Astrocyte of the hippocampus (primary cell): ENCODE measurements around the gene SLAMF9.

ENCODE experiments used
- DNase-seq: peaks from one replicate; pipeline ENCODE4 v3.0.0; 2011; ENCODE audit warnings: low read depth, low spot score

SLAMF9 gene

DNA sequence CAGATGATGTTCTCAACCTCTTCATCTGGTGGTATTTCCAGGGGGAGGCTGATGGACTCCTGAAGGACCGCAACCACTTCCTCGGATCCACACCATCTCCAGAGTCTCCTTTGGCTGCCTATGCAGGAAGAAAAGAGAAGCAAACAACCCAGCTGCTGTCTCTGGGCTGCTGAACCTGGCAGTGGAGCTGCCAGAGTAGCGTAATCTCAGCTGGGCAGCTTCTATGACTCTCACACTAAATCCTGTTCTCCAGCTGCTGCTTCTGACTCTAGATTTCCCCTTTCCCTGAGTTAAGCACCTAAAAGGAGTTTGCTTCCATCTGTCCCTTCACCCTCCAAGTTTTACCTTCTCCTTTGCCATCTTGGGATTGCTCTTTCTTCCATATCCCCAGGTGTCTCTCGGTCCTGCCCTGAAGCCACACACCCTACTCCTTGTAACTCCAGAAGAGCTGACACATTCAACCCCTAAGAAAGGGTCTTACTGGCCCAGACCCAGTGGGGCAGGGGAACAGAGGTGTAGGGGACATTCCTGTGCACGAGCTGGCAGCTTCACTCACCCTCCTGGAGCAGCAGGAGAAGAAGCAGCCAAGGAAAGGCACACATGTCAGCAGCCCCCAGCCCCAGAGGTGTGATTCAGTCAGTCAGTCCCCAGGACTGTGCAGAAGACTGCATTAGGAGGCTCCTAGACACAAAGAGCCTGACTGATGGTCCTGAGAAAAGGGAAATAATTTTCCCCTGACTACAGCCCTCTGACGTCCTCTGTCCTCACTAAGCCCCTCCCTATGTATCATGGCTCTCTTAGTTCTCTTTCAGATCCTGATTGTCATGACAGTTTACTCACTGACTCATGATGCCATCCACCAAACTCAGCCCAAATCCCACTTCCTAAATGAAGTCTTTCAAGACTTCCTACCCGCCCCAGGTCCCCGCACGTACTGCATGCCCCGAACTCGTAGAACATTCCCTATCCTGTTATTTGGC lies at the start of gene SLAMF9:
Gene SLAMF9 (minus strand): TSS at position 702 of the 980 bp plus-strand sequence. CDS start 100 bp downstream, at position 602.
- DNase-seq: peak; percentile 48

DNA sequence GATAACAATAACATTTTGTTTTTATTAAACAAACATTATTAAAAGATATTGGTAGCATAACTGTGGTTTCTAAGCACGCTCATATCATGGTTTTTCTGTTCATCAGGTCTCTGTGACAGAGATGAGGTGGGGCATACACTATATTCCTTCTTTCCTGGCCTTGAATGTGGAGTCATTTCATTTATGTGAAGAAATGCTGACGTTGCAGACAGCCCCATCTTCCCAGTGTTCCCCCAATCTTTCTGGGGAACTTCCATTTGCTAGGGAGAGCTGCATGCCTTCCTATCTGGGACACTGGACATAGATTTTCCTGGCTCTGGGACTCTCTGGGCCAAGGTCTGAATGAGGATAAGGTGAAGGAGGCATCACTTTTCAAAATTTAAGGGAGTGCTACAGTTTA lies 47.4 kb upstream of the SLAMF9 start:
- no peak for DNase-seq

DNA sequence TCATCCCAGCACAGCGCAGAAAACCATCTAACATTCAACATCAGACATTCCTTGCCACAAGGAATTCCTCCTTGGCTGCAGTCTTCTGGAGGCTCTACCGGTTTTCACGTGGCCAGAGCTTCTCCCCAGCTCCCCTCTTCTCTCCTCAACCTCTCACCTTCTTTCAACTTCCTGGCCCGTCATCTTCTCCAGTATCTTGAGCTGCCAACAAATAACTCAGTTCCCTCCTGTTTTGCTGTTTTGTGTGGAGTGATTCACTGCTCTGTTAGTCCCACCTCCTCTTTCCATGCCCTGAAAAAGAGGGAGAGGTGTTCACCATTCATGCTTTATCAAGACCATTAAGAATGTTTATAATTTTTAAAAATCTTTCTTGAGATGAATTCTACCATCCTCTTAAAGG lies 45.2 kb upstream of the SLAMF9 start:
- peak; percentile 19 for DNase-seq

DNA sequence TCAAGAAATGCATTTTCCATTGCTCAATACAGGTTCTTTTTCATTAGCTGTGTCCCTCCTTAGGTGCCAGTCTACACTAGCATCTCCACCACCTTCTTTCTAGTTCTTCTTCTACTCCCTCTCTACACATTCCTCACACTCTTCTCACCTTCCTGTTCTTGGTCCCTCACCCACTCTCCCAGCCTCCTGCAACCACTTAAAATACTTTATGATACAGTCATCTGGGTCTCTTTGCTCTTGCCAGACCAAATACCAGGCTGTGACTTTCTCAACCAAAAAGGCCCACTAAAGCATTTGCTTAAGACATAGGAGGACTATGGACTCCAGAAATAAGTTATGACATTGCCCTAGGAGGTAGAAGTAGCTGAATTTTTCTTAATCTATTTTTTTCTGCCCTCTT lies 42.6 kb upstream of the SLAMF9 start:
- peak; percentile 85 for DNase-seq

DNA sequence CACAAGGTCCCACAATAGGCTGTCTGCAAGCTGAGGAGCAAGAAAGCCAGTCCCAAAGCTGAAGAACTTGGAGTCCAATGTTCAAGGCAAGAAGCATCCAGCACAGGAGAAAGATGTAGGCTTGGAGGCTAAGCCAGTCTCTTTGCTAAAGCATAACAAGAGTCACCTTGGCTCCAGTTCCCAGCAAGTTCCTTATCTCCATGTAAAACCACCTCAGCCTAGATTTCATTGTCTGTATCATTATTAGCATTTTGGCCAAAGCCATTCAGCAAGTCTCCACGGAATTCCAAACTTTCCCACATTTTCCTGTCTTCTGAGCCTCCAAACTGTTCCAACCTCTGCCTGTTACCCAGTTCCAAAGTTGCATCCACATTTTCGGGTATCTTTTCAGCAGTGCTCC lies 40.9 kb upstream of the SLAMF9 start:
- DNase-seq: no peak

DNA sequence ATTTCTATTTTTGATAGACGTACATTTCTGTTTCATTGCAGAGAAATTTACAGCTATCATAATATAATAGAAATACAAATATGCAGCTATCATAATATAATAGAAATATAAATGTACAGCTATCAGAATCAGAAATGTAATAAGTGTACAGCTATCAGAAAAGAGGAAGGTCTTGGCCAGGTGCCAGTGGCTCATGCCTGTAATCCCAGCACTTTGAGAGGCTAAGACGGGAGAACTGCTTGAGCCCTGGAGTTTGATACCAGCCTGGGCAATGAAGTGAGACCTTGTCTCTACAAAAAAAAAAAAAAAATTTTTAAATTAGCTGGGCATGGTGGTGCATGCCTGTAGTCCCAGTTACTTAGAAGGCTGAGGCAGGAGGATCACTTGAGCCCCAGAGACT lies 39.9 kb upstream of the SLAMF9 start:
- DNase-seq: no peak

DNA sequence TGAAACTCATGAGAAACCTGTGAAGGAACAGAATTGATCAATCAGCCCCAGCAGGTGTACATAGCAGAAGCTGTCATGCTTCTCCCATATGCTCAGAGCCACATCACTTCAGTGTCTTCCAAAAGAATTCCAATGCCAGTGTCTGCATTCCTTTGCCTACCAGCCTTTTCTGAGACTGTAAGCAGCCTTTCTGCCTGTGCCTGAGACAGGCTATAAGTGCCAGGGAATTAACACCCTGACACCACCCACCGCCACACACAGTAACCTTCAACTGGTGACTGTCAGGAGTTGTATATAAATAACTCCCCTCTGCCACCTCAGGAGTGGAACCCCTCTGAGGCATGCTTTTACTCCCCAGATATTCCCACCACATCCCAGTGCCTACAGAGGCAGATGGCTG lies 38.1 kb upstream of the SLAMF9 start:
- DNase-seq: no peak

DNA sequence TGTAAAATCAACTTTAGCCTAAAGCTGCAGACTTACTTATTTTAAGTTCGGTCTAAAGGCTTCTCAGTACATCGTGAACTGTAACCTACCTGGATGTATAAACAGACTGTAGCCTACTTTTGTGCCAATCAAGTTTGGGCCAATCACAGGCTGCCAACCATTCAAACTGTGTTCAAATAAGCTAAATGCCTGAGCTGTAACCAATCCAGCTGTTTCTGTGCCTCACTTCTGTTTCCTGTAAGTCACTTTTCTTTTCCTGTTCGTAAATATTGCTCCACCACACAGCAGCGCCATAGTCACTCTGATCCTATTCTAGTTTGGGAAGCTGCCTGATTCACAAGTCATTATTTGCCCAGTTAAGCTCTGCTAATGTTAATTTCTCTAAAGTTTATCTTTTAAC lies 37.5 kb upstream of the SLAMF9 start:
- no peak for DNase-seq

DNA sequence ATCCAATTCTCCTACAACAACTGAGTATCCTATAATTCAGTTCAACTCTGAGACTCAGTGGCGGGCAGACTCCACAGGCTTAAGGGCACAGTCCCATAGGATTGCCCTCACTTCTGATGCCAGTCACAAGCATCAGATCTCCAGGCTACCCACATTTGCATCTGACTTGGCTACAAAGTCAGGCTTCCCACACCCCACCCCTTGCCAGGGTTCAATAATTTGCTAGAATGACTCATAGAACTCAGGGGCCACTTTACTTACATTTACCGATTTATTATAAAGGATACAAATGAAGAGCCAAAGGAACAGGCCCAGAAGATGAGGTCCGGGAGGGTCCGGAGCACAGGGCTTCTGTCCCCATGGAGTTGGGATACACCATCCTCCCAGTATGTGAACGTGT lies 36.0 kb upstream of the SLAMF9 start:
- DNase-seq: no peak

DNA sequence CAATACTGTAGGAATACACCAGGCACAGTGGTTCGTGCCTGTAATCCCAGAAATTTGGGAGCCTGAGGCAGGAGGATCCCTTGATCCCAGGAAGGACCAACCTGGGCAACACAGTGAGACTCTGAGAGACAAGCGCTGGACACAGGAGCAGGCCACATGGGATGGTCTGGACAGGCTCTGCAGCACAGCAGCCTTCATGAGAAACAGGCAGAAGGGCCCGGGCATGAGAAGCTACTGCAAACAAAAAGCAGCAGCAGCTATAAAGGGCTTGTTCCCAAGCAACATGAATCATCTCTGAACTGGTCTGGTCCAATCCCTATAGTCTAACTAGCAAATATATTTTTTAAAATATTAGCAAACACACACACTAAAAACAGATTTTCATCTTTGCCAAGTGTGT lies 35.5 kb upstream of the SLAMF9 start:
- no peak for DNase-seq

DNA sequence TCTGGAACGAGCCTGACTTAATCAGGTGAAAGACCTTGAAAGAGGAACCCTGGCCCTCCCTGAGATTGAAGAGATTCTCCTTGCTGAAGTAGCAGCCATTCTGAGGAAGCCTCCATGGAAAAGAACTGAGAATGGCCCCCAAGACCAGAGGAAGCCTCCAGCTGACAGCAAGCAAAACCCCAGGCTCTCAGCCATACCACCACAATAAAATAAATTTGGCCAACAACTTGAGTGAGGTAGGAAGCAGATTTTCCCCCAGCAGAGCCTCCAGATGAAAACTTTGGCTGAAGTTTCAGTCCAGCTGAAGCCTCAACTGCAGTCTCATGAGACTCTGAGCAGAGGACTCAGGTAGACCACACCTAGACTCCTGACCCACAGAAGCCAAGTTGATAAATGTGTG lies 34.0 kb upstream of the SLAMF9 start:
- DNase-seq: no peak

DNA sequence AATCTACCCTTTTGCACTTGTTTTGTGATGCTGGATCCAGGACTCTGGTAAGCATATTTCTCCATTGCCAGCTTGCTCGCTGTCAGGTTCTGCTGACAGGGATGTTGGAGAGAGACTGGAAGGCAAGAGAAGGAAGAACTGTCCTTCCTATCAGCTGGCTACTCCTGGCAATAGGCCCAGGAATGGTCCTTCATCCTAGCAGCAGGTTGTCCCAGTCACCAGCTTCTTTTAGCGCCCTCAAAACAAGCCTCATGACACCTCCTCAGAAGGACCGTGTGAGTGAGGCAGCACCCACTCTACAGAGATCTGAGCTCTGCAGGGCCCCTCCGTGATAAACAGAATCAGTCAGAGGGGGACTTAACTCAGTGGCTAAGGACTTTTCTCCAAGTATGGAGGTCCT lies 33.1 kb upstream of the SLAMF9 start:
- DNase-seq: no peak

DNA sequence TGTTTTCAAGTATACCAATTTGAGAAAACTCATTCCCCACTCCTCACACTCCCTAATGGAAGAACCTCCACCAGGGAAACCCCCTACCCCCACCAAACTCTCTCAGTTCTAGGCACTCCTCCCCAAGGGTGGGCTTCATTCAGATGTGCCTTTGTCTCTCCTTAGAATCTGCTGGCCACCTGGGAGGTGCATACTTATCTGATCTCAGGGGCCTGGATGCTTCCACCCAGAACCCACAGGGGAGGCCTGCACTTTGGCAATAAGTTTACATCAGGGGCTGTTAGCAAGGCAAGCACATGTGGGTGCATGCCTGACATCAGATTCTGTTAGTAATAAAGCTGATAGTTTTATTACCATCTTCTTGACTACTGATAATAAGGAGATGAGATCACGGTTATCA lies 32.5 kb upstream of the SLAMF9 start:
- DNase-seq: no peak

DNA sequence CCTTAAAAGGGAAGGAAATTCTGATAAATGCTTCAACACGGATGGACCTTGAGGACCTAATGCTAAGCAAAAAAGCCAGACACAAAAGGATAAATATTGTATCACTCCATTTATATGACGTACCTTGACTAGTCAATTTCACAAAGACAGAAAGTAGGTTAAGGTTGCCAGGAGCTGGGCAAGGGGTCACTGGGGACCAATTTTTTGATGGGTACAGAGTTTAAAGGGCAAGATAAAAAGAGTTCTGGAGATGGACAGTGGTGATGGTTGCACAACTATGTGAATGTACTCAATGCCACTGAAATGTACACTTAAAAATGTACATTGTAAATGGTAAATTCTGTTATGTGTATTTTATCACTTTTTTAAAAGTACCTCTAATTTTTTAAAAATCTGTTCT lies 32.1 kb upstream of the SLAMF9 start:
- DNase-seq: no peak

DNA sequence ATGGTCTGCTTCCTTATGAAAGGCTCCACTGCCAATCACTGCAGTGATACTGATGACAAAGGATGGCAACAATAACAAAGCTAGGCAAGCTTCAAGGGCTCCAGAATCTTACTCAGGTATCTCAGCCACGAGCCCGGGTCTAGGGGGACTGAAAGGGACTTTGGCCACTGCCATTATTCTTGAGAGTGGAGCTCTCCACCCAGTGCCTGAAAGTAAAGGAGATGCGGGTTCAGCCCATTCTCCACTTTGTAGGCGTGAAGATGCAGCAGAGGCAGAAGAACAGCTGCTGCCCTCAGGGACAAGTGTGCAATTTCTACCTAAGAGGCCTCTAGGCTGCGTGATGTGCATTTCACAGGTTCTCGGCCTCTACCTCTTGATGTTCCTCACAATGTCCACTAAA lies 31.4 kb upstream of the SLAMF9 start:
- no peak for DNase-seq

DNA sequence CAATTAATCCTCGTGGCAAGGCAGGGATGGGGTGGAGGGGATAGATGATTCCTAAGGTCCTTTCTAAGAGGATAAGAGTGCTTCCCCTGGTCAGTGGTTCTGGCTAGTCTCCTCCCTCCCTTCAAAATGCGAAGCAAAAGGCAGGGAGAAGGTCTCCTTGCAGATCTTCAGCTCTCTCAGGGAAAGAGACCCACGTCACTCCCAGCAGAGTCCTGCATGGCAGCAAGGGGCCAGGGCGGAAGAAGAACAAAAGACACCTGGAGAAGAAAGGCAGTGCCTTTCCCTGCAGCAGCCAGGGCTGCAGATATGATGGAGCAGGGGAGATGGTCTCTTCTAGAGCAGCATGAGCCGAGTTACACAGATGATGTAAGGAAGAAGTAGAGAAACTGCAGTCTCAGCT lies 29.6 kb upstream of the SLAMF9 start:
- DNase-seq: no peak

DNA sequence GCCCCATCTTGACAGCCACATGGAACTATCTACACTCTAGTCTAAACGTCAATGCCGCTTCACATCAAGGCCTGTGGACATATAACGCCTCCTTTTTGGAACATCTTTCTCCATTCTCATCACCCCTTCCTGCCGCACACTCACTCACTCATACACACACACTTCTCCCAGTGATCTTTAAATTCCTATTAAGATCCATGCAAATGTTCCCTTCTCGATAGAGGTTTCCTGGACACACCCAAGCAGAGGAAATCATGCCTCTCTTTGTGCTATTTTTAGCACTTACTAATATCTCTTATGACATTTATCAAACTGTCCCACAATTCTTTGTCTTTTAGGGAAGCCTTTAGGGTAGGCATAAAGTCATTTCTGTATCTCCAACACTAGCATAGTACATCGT lies 28.2 kb upstream of the SLAMF9 start:
- no peak for DNase-seq

DNA sequence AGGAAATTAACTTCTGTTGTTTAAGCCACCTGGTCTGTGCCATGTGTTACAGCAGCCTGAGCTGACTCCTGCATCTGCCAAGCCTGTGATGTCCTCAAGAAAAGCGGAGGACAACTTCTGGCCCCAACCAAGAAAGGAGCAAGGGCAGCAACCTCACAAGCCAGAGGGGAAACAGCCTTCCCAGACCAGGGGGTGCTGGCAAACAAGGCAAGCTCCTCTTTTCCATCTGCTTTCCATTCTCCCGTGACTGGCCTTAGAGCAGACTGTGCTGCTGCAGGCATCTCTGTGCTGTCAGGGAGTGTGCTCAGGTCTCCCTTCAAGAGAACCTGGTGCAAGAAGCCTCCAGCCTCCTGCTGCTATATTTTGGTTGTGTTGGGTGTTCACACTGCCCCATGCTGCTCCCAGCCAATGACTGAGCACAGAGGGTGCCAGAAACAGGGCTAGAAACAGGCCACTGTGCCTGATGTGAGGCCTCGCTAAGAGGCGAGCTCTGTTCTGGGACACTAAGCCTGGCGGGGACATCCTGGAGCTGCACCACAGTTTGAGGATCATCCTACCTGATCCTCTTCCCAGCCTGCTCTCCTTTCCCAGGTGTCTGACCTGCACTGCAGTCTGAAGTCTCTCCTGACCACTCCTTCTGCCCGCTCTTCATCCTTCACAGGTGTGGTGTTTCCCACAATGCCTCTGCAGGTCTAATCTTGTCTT lies 27.5 kb upstream of the SLAMF9 start:
- no peak for DNase-seq

DNA sequence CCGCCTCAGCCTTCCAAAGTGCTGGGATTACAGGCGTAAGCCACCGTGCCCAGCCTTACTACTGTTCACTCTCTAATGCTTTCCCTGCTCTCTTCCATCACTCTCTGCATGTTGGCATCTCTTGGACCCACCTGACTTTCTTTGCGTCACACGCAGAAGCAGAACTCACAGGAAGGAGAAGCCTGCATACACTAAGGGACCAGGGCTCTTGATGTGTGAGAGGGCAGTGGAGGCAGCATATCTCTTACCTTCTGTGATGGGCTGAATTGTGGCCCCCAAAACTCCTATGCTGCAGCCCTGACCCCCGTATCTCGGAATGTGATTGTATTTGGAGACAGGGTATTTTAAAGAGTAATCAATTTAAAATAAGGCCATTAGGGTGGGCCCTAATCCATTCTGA lies 26.7 kb upstream of the SLAMF9 start:
- DNase-seq: no peak

DNA sequence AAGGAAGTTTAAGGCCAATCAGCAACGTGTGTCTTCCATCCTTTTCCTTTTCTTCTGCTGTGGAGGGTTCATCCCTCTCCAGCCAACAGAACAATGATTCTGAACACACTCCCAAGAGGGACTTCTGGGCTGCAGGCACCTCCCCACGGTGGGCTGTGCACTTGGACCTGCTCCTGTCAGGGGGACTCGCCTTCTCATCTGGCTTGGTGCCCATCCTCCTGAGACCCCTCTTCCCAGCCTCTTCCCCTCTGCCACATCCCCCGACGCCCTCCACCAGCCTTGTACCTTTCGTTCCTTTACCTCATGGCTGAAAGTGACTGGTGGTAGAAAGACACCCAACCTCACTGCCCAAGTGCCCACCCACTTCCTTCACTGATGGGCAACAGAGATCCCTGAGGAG lies 26.0 kb upstream of the SLAMF9 start:
- DNase-seq: no peak

DNA sequence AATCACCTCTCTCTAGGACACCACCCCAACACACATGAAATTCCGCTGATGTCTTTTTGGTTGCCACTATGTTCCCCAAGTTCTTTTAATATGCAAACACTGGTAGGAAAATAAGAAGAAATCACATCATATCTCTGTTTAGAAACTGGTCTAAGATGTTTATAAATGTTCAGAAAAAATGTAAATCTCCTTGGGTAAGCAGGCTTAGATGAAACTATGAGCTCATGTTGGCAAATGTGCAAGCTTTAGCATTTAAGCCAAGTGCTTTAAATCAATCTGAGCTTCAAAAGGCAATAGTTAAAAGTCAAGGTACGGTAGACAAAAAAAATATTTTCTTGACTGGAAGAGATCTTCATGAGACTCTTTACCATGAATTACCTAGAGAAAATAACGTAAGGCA lies 25.2 kb upstream of the SLAMF9 start:
- DNase-seq: no peak

DNA sequence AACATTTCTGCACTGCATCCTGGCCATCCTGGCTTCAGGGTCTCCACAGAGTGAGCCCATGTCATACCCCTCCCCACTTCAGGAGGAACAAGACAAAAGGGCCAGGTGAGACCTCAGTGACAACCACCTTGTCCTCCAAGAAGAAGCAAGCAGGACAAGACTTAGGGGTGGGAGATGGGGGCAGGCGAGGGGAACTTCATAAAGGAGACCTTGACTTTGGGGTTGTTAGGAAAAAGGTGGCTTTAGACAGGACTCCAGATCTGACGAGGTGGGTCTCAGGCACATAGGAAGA lies 24.0 kb upstream of the SLAMF9 start:
- DNase-seq: no peak

DNA sequence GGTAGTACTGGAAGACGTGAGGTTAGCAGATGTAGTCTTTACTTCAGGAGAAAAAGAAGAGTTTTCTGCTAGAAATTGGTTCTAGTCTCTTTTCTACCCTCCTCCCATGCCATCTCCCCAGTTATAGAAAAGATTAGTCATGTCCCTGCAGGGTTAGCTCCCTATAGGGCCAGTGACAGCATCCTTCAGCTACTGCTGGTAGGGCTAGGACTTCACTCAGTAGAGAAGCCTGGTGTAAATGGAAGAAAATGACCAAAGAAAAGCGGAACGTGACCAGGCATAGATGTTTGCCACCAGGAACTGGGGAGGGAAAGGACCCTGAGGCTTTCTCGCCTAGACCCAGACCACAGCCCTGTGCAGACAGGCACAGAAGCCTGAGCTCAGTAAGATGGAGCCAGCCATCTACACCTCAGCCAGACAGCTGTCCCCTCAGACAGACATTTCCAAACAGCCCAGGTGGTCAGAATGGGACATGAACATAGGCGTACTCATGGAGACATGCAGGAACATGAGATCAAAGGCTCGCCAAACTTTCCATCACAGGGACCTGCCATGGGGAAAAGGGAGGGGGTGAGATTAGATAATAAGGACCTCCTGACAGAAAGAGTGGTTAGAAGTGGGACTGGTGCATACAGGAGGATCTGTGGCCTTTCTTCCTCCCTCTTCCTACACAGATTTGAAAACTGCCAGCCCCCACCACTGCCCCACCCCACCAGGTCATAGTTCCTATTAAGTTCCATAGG lies 23.5 kb upstream of the SLAMF9 start:
- DNase-seq: no peak
